GM23338 (cell line): Measurements from ENCODE around the gene PDE4B. TPM values are rescaled to one million over a fixed set of nuclear protein-coding genes. Genes with fewer than 3 reads are reported as not detected.

Source experiments
- ATAC-seq: fragments of 200-7000 bp; cut with Tn5 transposase; 3 replicates; pipeline ENCODE4 v1.9.1; 2020
- DNase-seq: peaks from one replicate; pipeline ENCODE4 v3.0.0-alpha.2; 2015; ENCODE audit warnings: low spot score
- H2AFZ ChIP-seq: fragments of 200-600 bp; sonication (generic); 2 replicates; pipeline ENCODE4 v1.8.0; 2016; ENCODE audit warnings: antibody characterized with exemption, mild to moderate bottlenecking, moderate library complexity
- H3F3A ChIP-seq: fragments of 200-600 bp; sonication (generic); replicated peaks from 2 replicates; pipeline ENCODE4 v1.8.0; 2017; ENCODE audit warnings: antibody characterized with exemption, mixed run types, low read depth
- H3K27ac ChIP-seq: fragments of 200-600 bp; sonication (generic); 2 replicates; pipeline ENCODE4 v1.6.1; 2016; ENCODE audit warnings: low read depth
- H3K27me3 ChIP-seq: fragments of 200-600 bp; sonication (generic); 2 replicates; pipeline ENCODE4 v1.8.0; 2016; ENCODE audit warnings: mild to moderate bottlenecking, mixed run types, moderate library complexity; ENCODE audit not compliant: insufficient read depth
- H3K36me3 ChIP-seq: fragments of 200-600 bp; sonication (generic); 2 replicates; pipeline ENCODE4 v1.8.0; 2016; ENCODE audit warnings: mild to moderate bottlenecking; ENCODE audit not compliant: insufficient read depth
- H3K4me1 ChIP-seq: fragments of 200-600 bp; sonication (generic); 2 replicates; pipeline ENCODE4 v1.8.0; 2016; ENCODE audit warnings: mild to moderate bottlenecking, moderate library complexity; ENCODE audit not compliant: insufficient read depth
- H3K4me2 ChIP-seq: fragments of 200-600 bp; sonication (generic); 2 replicates; pipeline ENCODE4 v1.7.1; 2017; ENCODE audit warnings: mixed run types
- H3K4me3 ChIP-seq: fragments of 200-600 bp; sonication (generic); 2 replicates; pipeline ENCODE4 v1.6.1; 2016; ENCODE audit warnings: mixed run types
- H3K79me2 ChIP-seq: fragments of 200-600 bp; sonication (generic); replicated peaks from 2 replicates; pipeline ENCODE4 v1.8.0; 2017; ENCODE audit warnings: mild to moderate bottlenecking; ENCODE audit not compliant: insufficient read depth
- H3K9me2 ChIP-seq: fragments of 200-600 bp; sonication (generic); 2 replicates; pipeline ENCODE4 v1.8.0; 2017; ENCODE audit not compliant: insufficient read depth
- H4K20me1 ChIP-seq: fragments of 200-600 bp; sonication (generic); replicated peaks from 2 replicates; pipeline ENCODE4 v1.8.0; 2017; ENCODE audit warnings: mild to moderate bottlenecking; ENCODE audit not compliant: insufficient read depth
- H3K27ac Mint-ChIP-seq: 2 replicates; pipeline ENCODE4 v1.8.0; 2020; ENCODE audit warnings: inconsistent platforms, mild to moderate bottlenecking, moderate library complexity, mixed read lengths
- H3K27me3 Mint-ChIP-seq: 3 replicates; pipeline ENCODE4 v1.8.0; 2022; ENCODE audit warnings: low read depth, mild to moderate bottlenecking, moderate library complexity, mixed read lengths, inconsistent platforms; ENCODE audit not compliant: insufficient read depth, poor library complexity
- H3K36me3 Mint-ChIP-seq: 3 replicates; pipeline ENCODE4 v1.8.0; 2021; ENCODE audit warnings: low read depth, mild to moderate bottlenecking, inconsistent platforms, moderate library complexity, mixed read lengths
- H3K4me1 Mint-ChIP-seq: 3 replicates; pipeline ENCODE4 v1.8.0; 2020; ENCODE audit warnings: mild to moderate bottlenecking, inconsistent platforms, mixed read lengths
- H3K4me3 Mint-ChIP-seq: 3 replicates; pipeline ENCODE4 v1.8.0; 2021; ENCODE audit warnings: moderate library complexity, mild to moderate bottlenecking, inconsistent platforms, mixed read lengths
- H3K9me3 Mint-ChIP-seq: 3 replicates; pipeline ENCODE4 v1.8.0; 2020; ENCODE audit warnings: moderate library complexity, mild to moderate bottlenecking, inconsistent platforms, mixed read lengths
- CREB1 ChIP-seq: fragments of 250-450 bp; sonication (Bioruptor Pico); IDR thresholded peaks from 2 replicates; pipeline ENCODE4 v1.5.0; 2020; ENCODE audit warnings: low read depth, mild to moderate bottlenecking, moderate library complexity
- EZH2 ChIP-seq: fragments of 200-600 bp; sonication (generic); IDR thresholded peaks from one replicate; pipeline ENCODE4 v1.8.0; 2017; ENCODE audit warnings: antibody characterized with exemption, mild to moderate bottlenecking, low read depth; ENCODE audit not compliant: unreplicated experiment
- EZH2phosphoT487 ChIP-seq: fragments of 200-600 bp; sonication (generic); IDR thresholded peaks from one replicate; pipeline ENCODE4 v1.8.1; 2018; ENCODE audit warnings: antibody characterized with exemption; ENCODE audit not compliant: unreplicated experiment
- JUNB ChIP-seq: IDR thresholded peaks from one replicate; pipeline ENCODE4 v1.6.1; 2016; ENCODE audit warnings: antibody characterized with exemption; ENCODE audit not compliant: unreplicated experiment
- NANOG ChIP-seq: IDR thresholded peaks from 2 replicates; pipeline ENCODE4 v1.6.1; 2016; ENCODE audit warnings: antibody characterized with exemption, borderline replicate concordance
- POLR2AphosphoS5 ChIP-seq: IDR thresholded peaks from 2 replicates; pipeline ENCODE4 v1.6.1; 2016; ENCODE audit warnings: antibody characterized with exemption, low read depth
- STAT1 ChIP-seq: IDR thresholded peaks from one replicate; pipeline ENCODE4 v1.6.1; 2016; ENCODE audit warnings: antibody characterized with exemption; ENCODE audit not compliant: unreplicated experiment
- ZNF114 ChIP-seq: fragments of 250-450 bp; sonication (Bioruptor Pico); IDR thresholded peaks from 2 replicates; pipeline ENCODE4 v1.5.0; 2020; ENCODE audit warnings: mild to moderate bottlenecking, moderate library complexity
- ZNF331 ChIP-seq: fragments of 250-450 bp; sonication (Bioruptor Pico); IDR thresholded peaks from 2 replicates; pipeline ENCODE4 v1.5.0; 2020; ENCODE audit warnings: low read depth, mild to moderate bottlenecking, moderate library complexity
- polyA plus RNA-seq: library from polyadenylated mRNA; unstranded; fragments of >200 nt; fragmentation: Nextera tagmentation; extraction: Ambion mirVana; gene quantifications from 2 replicates; pipeline ENCODE4 v1.2.1, GENCODE V29; 2016
- total RNA-seq: library from RNA; depleted of rRNA; stranded (reverse); fragments of >200 nt; shearing (Covaris generic); gene quantifications from 2 replicates; pipeline ENCODE4 v1.2.3, GENCODE V29; 2014
- TF ChIP-seq, protein P1 (sequence below): IDR thresholded peaks from 2 replicates; pipeline ENCODE4 v1.6.1; 2016; ENCODE audit warnings: antibody characterized with exemption
- TF ChIP-seq, protein P2 (sequence below): IDR thresholded peaks from one replicate; pipeline ENCODE4 v1.6.1; 2018; ENCODE audit warnings: antibody characterized with exemption; ENCODE audit not compliant: unreplicated experiment
- TF ChIP-seq, protein P3 (sequence below), 2 experiments: fragments of 200-600 bp in 1 of 2; sonication (generic) in 1 of 2; conservative IDR thresholded peaks; 2 replicates each; pipeline versions ENCODE4 v1.5.1 to v1.6.1; 2016 to 2017; ENCODE audit warnings: antibody characterized with exemption in 2 of 2, low read depth in 2 of 2, mild to moderate bottlenecking in 2 of 2, moderate library complexity in 1 of 2

PDE4B gene
- total and polyA plus RNA-seq, 2 experiments from 2014 or later: 14.0 to 25.6 TPM

DNA sequence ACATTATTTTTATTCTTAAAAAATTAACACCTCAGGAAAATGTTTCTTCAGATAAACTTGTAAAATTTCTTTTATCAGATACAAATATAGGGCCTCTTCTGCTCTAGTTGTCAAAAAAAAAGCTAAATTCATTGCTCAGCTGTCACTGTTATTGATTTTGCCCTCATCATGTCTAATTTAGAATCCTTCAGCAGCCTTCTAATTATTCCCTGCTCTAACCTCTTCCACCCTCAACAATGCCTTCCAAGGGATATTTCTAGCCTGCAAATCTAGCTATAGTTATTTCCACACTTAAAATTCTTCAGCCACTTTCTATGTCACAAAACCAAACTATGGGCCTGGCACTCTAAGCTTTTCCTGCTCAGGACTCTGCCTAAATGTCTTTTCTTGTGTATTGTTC, 25.2 kb downstream of the PDE4B start:
- Mint-ChIP-seq H3K27me3 (no peaks in the 10 kb centered on the region), H3K27ac (no peak overlapping the region), H3K4me3 (no peak overlapping the region), H3K36me3 (no peaks in the 10 kb centered on the region), H3K9me3 (no peaks in the 10 kb centered on the region; the same call in 2 of the 3 replicates), H3K4me1 (no peaks in the 10 kb centered on the region)
- Histone ChIP-seq H4K20me1 (no peaks in the 10 kb centered on the region), H3K9me2 (0 out of 2 replicates have a peak, but pooled peaks cover 5% of the 10 kb centered on the region), H3K27ac (no peak overlapping the region), H3K27me3 (no peaks in the 10 kb centered on the region), H3K4me2 (no peak overlapping the region), H3K4me1 (no peaks in the 10 kb centered on the region), H2AFZ (no peak overlapping the region), H3K4me3 (no peak overlapping the region), H3K36me3 (no peaks in the 10 kb centered on the region), H3F3A (no peaks in the 10 kb centered on the region), H3K79me2 (no peaks in the 10 kb centered on the region)
- no peak for DNase-seq
- no peak for TF ChIP-seq STAT1
- TF ChIP-seq JUNB: no peak
- TF ChIP-seq POLR2AphosphoS5: no peak
- TF ChIP-seq, protein P1, sequence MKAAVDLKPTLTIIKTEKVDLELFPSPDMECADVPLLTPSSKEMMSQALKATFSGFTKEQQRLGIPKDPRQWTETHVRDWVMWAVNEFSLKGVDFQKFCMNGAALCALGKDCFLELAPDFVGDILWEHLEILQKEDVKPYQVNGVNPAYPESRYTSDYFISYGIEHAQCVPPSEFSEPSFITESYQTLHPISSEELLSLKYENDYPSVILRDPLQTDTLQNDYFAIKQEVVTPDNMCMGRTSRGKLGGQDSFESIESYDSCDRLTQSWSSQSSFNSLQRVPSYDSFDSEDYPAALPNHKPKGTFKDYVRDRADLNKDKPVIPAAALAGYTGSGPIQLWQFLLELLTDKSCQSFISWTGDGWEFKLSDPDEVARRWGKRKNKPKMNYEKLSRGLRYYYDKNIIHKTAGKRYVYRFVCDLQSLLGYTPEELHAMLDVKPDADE: no peak
- no peak for TF ChIP-seq EZH2phosphoT487
- no peak for TF ChIP-seq EZH2
- TF ChIP-seq ZNF331: no peak
- TF ChIP-seq, protein P2, sequence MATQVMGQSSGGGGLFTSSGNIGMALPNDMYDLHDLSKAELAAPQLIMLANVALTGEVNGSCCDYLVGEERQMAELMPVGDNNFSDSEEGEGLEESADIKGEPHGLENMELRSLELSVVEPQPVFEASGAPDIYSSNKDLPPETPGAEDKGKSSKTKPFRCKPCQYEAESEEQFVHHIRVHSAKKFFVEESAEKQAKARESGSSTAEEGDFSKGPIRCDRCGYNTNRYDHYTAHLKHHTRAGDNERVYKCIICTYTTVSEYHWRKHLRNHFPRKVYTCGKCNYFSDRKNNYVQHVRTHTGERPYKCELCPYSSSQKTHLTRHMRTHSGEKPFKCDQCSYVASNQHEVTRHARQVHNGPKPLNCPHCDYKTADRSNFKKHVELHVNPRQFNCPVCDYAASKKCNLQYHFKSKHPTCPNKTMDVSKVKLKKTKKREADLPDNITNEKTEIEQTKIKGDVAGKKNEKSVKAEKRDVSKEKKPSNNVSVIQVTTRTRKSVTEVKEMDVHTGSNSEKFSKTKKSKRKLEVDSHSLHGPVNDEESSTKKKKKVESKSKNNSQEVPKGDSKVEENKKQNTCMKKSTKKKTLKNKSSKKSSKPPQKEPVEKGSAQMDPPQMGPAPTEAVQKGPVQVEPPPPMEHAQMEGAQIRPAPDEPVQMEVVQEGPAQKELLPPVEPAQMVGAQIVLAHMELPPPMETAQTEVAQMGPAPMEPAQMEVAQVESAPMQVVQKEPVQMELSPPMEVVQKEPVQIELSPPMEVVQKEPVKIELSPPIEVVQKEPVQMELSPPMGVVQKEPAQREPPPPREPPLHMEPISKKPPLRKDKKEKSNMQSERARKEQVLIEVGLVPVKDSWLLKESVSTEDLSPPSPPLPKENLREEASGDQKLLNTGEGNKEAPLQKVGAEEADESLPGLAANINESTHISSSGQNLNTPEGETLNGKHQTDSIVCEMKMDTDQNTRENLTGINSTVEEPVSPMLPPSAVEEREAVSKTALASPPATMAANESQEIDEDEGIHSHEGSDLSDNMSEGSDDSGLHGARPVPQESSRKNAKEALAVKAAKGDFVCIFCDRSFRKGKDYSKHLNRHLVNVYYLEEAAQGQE: no peak
- TF ChIP-seq, protein P3, sequence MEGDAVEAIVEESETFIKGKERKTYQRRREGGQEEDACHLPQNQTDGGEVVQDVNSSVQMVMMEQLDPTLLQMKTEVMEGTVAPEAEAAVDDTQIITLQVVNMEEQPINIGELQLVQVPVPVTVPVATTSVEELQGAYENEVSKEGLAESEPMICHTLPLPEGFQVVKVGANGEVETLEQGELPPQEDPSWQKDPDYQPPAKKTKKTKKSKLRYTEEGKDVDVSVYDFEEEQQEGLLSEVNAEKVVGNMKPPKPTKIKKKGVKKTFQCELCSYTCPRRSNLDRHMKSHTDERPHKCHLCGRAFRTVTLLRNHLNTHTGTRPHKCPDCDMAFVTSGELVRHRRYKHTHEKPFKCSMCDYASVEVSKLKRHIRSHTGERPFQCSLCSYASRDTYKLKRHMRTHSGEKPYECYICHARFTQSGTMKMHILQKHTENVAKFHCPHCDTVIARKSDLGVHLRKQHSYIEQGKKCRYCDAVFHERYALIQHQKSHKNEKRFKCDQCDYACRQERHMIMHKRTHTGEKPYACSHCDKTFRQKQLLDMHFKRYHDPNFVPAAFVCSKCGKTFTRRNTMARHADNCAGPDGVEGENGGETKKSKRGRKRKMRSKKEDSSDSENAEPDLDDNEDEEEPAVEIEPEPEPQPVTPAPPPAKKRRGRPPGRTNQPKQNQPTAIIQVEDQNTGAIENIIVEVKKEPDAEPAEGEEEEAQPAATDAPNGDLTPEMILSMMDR (conservative IDR thresholded peaks at IDR 0.05; ENCODE audit: low read depth in 2 of 2): no peak
- TF ChIP-seq ZNF114 (CRISPR knock-in tag): no peak
- TF ChIP-seq NANOG: no peak
- TF ChIP-seq CREB1 (CRISPR knock-in tag): no peak
- no peak for ATAC-seq
